ENCODE results near the gene DPYSL3.

The DPYSL3 gene

DNA sequence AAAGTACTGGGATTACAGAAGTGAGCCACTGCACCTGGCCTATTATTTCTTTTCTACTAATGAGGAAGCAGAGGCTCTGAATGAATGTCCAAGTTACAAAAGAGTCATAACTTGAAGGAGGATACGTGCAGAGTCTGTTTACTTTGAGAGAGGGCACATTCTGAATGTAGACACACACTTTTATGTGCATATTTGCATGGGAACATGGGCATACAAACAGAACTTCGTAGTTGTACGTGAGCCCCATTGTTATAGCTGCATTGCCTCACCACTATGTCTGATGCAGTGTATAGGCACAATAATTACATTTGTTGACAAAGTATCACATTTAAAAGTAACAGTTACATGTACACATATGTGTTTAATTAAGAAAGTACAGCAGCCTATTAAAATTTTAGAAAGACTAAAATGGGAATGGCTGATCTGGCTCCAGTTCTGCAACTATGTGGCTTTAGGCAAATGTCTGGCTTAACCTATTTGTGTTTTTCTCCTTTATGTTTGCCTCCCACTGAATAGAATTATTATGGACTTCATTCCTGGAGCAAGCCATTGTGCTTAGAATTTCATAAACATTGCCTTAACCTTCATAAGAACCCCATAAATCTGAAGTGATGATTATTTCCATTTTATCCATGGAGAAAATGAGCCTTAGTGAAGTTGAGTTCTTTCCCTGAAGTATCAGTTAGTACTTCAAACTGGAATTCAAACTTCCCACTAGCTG is 3.0 kb upstream of the DPYSL3 start:
- DNase-seq (ENCODE audit: low spot score), result no peak

DNA sequence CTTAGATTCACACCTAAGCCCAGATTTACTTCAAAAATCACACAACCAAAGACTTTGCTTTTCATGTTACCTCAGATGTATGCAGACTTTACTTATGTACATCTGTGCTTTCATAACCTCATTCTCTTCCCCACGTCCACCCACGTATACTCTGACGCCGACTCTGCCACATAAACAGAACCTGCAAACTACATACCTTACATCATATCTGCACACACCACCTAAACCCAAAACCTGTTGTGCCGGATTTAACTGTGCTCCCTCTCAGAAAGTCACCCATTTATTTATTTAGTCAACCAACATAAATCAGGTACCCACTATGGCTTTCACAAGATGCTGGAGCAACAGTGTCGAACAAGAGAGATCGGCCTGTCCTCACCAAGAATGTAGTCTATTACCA is 1.0 kb upstream of the DPYSL3 start:
- no peak for DNase-seq (ENCODE audit: low spot score)

DNA sequence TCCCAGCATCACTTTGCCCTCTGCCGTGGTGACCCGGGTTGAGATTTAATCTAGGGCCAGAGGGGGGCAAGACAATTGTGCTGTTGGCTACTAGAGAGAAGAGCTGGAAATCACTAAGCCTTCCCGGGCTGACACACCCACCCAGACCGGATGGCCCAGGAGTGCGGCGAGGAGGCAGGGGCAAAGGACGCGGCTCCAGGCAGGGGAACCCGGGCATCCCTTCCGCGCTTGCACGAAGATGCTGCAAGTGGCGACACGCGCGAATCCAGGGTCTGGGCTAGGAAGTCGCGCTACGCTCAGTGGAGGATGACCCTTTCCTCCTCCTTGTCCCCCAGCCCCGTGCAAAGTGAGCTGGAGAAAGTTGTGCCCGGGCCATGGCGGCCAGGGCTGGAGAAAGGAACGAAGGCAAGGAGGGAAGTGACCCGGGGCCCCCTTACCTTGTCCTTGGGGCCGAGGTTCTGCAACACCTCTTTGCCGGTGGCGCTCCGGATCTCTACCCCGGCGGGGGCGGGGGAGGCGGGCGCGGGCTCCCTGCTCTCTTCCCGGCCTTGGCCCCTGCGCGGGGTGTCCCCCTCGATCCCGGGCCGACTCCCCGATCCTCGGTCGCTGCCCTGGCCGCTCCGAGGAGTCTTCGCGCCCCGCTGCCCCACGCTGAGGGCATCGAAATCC is 693 bp downstream of the DPYSL3 start:
- peak; percentile 76 for DNase-seq (ENCODE audit: low spot score)

DNA sequence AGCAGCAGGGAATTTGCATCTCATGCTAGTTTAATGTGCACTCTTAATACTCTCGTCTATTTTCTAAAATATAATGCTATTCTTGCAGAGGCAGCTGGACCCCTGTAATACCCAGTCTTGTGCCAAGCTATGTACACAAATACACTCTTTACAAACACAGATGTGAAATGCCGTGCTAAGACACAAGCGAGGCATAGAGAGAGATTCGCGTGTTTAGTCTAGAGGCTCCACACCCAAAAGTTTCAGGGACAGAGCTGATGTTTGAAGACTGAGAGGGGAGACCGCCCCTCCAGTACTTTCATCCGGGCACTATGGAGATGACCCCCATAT is 1.2 kb downstream of the DPYSL3 start:
- DNase-seq (ENCODE audit: low spot score), result no peak

DNA sequence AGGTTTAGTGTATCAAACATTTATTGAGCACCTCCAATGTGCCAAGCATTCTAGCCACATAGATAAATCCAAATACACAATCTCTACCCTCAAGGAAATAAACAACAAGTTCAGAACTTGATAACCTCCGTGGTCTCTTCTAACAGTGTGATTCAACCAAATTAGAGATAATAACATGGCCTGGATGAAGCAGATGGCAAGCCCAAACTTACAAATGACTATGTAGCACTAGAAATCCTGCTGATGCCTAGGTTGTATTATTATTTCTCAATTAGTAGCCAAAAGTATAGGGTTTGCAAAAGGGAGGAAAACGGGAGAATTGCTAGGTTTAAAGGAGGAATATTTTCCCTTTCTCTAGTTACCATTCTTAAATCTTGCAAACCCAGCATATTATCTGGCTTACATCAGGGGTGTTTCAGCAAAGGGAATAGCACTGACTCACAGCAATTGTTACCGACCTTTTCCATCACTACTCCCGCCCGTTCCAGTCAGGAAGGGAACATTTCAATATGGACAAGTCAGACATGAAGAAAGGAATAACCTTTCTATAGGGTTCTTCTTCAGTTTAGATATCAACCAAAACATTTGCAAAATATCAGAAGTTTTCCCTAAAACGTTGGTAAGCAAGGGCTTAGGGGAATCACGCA is 2.3 kb downstream of the DPYSL3 start:
- DNase-seq (ENCODE audit: low spot score), result no peak

DNA sequence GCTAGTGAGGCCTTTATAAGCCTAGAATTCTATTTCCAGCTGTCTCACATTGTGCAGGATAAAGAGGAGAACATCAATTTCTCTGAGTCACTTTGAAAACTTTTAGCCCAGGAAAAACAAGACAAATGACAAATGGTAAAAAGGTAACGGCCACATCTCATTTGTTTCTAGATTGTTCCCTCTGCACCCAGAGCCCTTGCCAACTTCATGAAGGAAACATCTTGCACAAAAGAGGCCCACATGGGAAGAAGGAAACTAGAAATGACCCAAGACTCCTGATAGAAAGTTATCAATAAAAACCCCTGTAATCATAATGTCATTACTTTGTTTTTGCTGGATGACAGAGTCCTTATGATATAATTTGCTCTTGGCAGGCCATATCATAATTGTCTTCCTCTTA is 5.3 kb downstream of the DPYSL3 start:
- DNase-seq (ENCODE audit: low spot score), result no peak

DNA sequence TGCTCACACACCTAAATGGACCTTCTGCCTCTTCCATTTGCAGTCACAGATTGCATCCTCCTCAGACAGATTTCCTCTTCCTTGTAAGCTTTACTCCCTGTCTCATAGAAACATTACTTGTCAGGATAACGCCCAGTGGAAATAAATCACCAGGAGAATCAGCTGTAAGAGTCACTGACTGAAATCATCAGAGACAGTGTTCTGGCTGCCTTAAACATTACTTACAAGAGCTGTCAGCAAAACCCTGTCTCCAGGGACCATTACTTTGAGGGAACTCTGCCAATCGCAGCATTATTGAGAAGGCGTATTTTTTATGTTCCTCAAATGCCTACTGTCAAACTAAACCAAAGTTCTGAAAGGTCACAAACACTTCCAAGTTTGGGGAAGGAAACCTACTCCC is 5.9 kb downstream of the DPYSL3 start:
- no peak for DNase-seq (ENCODE audit: low spot score)

DNA sequence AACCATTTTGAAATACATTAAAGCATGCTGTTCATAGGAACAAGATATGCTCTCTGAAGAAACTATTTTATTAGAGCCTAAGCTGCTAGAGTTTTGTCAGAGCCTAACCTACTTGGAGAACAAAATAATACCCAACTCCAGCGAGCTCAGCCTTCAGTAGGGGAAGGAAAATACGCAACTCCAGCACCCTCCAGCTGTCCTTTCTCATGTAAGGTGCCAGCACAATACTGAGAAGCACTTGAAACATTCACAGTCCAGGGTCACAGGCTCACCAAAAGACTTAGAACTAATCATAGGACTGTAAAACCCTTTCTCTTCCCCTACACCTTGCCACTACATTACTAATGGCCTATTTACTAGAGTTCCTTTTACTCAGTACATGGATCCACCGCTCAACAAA is 18.9 kb downstream of the DPYSL3 start:
- no peak for DNase-seq (ENCODE audit: low spot score)

DNA sequence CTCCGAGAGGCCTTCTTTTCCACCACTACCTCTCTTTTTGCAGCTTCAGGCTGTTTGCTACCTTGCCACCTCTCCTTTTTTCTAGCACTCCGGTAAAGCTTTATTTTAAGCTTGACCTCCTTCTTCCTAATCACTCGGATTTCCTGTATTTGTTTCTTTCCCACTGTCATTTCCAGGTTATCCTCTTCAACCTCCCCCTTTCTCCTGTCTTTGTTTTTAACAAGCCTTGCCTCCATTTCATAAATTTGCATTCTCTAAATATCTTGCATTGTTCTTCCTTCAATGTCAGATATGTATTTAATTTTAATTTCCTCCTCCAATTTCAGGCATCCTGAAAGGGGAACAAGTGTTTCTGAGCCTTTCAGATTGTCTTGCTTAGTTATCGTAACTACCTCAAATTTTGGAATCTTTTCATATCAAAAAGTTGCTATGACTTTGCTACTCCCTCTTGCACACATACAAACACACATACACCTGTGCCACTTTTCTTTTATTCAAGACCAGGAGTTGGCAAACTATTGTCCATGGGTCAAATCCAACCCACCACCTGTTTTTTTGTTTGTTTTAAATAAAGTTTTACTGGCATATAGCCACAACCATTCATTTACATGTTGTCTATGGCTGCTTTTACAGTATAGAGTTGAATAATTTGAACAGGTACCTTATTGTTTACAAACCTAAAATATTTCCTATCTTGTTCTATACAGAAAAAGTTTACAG is 22.7 kb downstream of the DPYSL3 start:
- no peak for DNase-seq (ENCODE audit: low spot score)

DNA sequence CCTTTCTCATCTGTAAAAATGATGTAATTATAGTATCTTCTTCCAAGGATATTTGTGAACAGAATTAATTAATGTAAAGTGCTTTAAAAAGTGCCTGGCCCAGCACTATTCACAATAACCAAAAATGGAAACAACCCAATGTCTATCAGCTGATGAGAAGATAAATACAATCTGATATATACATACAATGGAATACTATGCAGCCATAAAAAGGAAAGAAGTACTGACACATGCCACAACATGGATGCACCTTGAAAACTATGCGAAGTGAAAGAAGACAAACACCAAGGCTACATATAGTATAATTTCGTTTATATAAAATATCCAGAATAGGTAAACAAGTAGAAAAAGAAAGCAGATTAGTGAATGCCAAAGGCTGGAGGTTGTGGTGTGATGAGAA is 24.1 kb downstream of the DPYSL3 start:
- no peak for DNase-seq (ENCODE audit: low spot score)

DNA sequence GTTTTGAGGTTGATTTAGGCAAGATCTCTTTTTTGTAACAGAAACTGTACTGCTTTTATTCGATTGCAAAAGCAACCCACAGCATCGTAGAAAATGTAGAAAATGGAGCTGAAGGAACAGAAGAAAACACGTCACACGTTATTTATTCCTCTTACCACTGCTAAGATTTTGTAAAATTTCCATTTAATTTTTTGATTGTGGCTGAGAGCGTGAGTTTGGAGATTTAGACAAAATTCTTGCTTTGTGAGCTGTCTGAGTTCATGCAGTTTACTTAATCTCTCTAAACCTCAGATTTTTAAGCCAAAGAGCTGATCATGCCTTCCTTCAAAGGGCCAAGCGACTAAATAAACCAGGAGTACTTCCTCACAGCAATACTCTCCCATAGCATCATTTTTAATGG is 24.8 kb downstream of the DPYSL3 start:
- DNase-seq (ENCODE audit: low spot score), result no peak

DNA sequence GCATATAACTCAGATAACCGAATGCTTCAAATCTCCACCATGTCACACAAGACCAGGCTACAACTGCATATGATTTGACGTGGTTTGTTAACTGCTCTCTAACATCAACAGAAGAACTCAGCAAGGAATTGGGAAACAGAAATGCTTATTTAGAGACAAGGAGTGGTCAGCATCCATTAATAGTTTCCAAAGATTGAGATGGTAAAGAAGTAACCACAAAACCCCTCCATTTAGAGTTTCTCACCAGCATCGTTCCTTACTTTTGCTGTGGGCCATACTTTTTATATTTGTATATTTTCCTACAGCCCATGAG is 25.2 kb downstream of the DPYSL3 start:
- DNase-seq (ENCODE audit: low spot score), result no peak

DNA sequence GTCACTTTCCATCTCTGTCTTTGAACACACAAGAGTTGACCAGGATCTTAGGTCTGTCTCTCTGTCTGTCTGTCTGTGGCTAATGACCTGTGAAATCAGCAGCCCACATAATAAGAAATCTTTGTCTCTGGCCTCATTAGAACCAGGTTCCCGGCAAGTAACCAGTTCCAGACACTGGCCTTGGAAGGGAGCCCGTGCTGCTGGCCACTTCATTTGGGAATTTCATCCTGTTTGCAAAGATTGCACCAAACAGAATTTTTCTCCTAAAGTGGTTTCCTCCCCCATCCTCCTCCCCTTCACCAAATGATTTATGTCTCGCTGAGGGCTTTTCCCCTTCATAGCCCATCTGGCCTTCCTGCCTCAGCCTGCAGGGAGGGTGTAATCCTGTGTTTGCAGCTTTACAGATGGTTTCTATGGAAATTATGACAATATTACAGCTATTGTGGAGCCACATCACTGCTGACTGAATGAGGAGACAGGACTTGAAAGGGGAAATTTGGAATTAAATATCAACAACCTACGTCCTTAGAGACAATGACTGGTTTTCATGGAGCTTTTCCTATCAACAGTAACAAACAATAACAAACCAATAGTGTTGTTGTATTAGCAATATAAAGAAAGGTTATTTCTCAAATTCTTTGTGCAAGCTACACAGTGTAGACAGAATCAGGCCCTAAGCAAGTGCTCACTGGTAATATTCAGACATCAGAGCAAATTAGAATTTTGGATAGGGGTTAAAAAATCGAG is 25.7 kb downstream of the DPYSL3 start:
- DNase-seq (ENCODE audit: low spot score), result peak; percentile 81

DNA sequence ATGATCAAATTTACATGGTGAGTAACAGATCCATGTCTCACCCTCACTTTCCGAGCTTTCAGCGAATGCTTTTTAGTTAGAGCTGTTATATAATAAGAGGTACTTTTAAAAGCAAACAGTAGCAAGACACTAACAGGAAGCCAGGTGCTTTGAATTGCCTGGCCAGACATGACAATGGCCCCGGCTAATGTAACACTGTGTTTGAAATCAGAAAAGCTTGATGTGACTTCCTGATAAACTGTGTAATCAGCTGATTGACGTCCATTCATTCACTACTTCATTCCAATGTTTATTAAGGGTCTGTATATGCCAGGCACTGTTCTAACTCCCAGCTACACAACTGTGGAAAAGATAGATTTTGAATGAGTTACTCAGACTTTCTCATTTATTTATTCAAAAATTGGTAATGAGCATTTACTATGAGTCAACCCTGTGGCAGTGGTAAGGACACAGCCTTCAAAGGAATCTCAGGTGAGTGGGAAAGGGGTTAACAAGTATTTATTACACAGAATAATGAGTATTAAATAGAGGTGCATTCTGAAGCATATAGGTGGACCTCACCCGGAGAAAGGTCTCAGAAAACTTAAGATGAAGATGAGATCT is 26.6 kb downstream of the DPYSL3 start:
- no peak for DNase-seq (ENCODE audit: low spot score)

DNA sequence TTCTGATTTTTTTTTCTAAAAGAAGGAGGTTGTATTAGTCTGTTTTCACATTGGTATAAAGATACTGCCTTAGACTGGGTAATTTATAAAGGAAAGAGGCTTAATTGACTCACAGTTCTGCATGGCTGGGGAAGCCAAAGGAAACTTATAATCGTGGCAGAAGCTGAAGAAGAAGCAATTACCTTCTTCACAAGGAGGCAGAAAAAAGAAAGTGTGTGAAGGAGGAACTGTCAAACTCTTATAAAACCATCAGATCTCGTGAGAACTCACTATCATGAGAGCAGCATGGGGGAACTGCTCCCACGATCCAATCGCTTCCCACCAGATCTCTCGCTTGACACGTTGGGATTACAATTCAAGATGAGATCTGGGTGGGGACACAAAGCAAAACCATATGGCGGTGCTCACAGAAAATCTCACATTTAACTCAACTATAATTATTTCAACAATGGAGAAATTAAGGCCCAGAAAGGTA is 27.1 kb downstream of the DPYSL3 start:
- DNase-seq (ENCODE audit: low spot score), result no peak

DNA sequence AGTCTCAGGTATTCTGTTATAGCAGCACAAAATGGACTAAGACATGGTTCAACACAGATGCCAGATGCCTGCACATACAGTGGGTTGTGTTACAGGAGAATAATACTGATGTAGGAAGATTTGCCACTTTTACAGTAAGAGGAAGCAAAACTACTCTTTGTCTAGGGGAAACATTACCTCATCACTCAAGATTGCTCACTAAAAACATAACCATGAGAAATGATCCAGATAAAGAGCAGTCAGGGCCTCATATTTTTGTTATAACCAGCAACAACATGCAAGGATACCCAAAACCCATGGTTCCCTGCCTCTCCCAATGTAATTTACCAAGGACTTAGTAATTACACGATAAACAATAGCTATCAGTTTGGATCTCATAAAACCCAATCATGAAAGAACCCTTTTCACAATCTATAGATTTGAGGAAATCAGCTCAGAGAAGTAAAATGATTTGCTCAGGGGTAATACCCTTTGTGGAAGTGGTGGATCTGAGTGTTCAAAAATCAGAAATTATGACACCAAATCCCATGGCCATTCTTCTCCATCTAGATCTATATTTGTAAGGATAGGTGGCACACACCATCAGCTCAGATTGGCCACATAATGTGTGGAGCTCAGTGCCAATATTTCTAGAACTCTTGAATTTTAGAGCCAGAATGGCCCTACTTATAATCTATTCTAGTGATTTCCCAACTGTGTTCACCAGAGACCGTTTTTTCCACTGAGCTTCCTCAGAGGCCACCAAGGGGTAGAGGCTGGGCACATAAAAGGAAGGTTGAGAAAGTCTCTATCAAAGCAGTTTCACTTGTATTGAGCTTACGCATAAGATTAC is 27.8 kb downstream of the DPYSL3 start:
- peak; percentile 23 for DNase-seq (ENCODE audit: low spot score)

DNA sequence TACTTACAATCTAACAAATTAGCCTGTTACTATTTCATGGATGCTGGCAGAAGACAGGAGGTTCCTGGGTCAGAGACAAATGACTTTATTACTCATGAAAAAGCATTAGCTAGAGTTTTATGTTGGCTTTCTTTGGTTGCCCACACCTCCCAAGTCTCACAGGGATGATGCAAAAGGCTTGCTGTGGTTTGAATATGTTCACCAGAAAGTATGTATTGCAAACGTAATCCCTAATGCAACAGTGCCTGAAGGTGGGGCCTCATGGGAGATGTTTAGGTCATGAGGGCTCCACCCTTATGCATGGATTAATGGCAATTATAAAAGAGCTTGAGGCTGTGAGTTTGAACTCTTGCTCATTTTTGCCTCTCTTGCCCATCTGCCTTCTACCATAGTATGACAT is 28.5 kb downstream of the DPYSL3 start:
- DNase-seq (ENCODE audit: low spot score), result peak; percentile 28

DNA sequence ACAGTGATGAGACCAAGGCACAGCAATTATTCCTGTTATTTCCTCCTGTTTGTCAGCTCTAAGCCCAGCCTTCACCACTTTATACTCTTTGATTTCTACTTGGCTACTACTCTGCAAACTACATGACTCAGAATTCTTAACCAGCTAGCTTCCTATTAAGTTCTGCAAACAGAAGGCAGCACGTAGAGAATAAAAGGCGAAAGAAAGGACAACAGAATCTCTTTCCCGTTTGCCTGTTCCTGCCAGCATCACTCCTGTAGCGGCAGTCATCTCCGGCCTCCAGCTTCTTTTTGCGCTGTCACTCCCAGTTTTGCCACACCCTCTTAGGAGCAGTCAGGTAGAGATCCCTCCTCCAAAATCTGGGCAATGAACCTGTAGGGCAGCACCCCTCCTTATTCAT is 29.9 kb downstream of the DPYSL3 start:
- DNase-seq (ENCODE audit: low spot score), result peak; percentile 42

DNA sequence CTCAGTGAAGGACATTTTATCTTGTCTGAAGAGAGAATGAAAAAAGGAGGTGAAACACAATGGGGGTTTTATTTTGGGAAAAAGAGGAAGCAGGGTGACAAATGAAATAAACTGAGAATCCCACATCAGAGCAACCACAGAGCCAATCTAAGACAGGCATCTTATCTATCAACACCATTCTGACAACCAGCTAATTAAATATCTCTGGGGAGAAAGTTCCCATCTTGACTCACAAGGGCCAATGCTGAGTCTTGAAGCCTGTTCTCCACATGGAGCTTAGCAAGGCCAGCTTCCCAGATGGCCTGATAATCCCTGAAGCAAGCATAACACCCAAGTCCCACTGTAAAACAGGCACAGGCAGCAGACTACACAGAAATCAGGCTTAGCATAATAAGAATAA is 30.4 kb downstream of the DPYSL3 start:
- no peak for DNase-seq (ENCODE audit: low spot score)

DNA sequence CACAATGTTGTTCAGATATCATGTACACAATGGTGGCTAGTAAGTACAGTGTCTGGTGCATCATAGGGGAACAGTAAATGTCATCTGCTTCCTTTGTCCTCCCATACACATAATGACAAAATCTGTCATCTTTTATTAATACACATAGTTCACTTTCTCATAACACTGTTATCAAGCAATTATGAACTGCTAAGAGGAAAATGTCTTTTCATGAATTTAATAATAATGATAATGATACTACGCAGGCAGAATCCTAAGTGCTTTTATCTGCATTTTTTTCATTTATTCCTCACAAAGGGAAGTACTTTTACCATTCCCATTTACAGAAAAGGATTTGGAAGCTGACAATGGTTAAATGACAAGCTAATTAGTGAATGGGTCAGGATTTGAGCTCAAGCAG is 35.7 kb downstream of the DPYSL3 start:
- no peak for DNase-seq (ENCODE audit: low spot score)

Measured in left forelimb (tissue), 1 donor.